Vagina (tissue), 2 donors: Measurements from ENCODE around the gene CRYBA1.

ENCODE experiments used
- CTCF ChIP-seq, 3 experiments: fragments of 450-650 bp in 2 of 3; fragments of 200-600 bp in 1 of 3; sonication (generic) in 1 of 3; IDR thresholded peaks; one replicate each; pipeline ENCODE4 v1.5.1; 2017 to 2019; ENCODE audit warnings: antibody characterized with exemption in 3 of 3, mild to moderate bottlenecking in 2 of 3, moderate library complexity in 2 of 3
- POLR2AphosphoS5 ChIP-seq, 2 donors: sonication (generic); formaldehyde crosslinking; IDR thresholded peaks; one replicate each; pipeline ENCODE4 v1.9.0; 2017; ENCODE audit warnings: antibody characterized with exemption in 2 of 2, mild to moderate bottlenecking in 2 of 2, low read depth in 1 of 2; ENCODE audit not compliant: insufficient read depth in 1 of 2

GRCh38 chr17:29250666-29251065 is 4.0 kb downstream of the CRYBA1 start:
- no peak for TF ChIP-seq CTCF (IDR thresholded peaks at IDR 0.05)
- no peak for TF ChIP-seq POLR2AphosphoS5 (IDR thresholded peaks at IDR 0.05; ENCODE audit: insufficient read depth in 1 of 2, low read depth in 1 of 2)
